ENCODE results near the gene ANKRD53. TPM values are rescaled to one million over a fixed set of nuclear protein-coding genes. Genes with fewer than 3 reads are reported as not detected.

The ANKRD53 gene
- total and polyA plus RNA-seq, 9 of the 15 experiments (the other 6 are each of a cell fraction or from before 2014, with no cell fraction given) = 0.18 TPM; not detected in 8

DNA sequence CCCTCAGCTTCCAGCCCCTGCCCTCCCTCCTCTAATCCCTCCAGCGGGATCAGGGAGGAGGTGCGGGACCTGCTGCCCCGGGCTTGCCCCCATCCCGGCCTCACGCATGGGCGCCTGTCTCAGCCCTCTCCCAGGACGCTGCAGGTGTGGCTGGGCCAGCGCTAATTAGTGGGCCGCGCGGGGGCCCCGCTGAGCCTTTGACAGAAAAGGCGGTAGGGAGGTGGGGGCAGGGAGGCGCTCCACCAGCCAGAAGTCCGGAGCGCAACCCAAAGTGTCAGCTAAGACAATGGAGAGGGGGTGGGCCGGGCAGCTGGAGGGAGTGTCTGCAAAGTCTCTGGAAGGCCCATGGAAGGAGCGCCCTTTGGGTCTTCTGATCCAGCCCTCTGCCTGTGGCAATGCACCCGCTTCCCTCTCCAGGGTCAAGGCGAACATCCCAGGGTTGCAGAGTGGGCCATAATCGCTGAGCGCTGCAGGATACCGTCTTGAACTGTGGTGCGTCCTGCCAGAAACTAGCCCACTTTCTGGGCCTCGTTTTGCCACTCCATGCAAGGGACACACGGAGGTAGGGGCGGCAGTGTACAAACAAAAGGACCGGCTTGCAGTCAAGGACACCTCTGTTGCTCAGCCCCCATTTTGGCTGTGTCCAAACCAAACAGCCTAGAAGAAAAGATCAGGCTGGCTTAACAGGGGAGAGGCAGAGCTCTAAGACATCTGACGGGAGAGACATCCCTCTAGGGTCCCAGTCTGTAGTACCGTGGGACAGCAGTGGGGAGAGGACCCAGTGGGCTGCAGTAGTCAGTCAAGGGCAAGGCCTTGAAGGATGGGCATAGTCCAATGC is 39.2 kb upstream of the ANKRD53 start:
- DNase-seq (ENCODE audit: extremely low read depth in 1 of 4, low spot score in 3 of 4) = peak in 2 of 4 experiments; percentile 34 to 40
- Histone ChIP-seq H4K20me1 (replicated peaks; ENCODE audit: control insufficient read depth, insufficient read depth, low read length) (peaks cover 6% of the 10 kb centered on the region; the same call in 1 of the 2 replicates), H3K9me3 (replicated peaks; ENCODE audit: control insufficient read depth, insufficient read depth, low read depth, low read length) (no peaks in the 10 kb centered on the region), H3K27ac (ENCODE audit: extremely low read depth, low read depth, low read length) (no peak overlapping the region), H2AFZ (ENCODE audit: low read depth, low read length) (no peak overlapping the region), H3K9ac (ENCODE audit: insufficient read depth in 1 of 2, low read depth in 2 of 2, low read length in 2 of 2) (no peak overlapping the region), H3K4me1 (replicated peaks in 1 of 2; ENCODE audit: control insufficient read depth in 2 of 2, insufficient read depth in 2 of 2, low read length in 2 of 2) (peaks cover 0 to 4% of the 10 kb centered on the region in 2 experiments; a peak in 2 of 5 replicates), H3K79me2 (ENCODE audit: control insufficient read depth, insufficient read depth, low read length) (no peaks in the 10 kb centered on the region), H3K4me2 (ENCODE audit: insufficient read depth, low read length) (no peak overlapping the region), H3K9me1 (ENCODE audit: control insufficient read depth, insufficient read depth, low read length) (peaks cover 7% of the 10 kb centered on the region), H3K27me3 (ENCODE audit: control insufficient read depth in 2 of 2, insufficient read depth in 2 of 2, low read length in 2 of 2) (peaks cover 3 to 52% of the 10 kb centered on the region in 2 experiments; a peak in 3 of 5 replicates), H3K36me3 (ENCODE audit: control insufficient read depth, insufficient read depth, low read length) (no peaks in the 10 kb centered on the region), H3K4me3 (no peak overlapping the region)
- POLR2A ChIA-PET = interaction anchor here (0.7 to 1.7 kb wide), 2 partner anchors 8 to 11 kb away, joined by 3 to 5 read pairs; no protein-coding TSS in a partner anchor
- no TSS peak for BruUV-seq (replicated peaks)
- TF ChIP-seq OTX1 (CRISPR knock-in tag; IDR thresholded peaks at IDR 0.05) (no peak), RBM22 (IDR thresholded peaks at IDR 0.05; ENCODE audit: low read depth, low read length, poor library complexity, severe bottlenecking) (no peak), ZBTB1 (CRISPR knock-in tag; IDR thresholded peaks at IDR 0.05; ENCODE audit: borderline replicate concordance, low read depth) (no peak), SMAD1 (IDR thresholded peaks at IDR 0.05; ENCODE audit: low read depth, low read length, partially characterized antibody) (no peak), ZNF212 (CRISPR knock-in tag; IDR thresholded peaks at IDR 0.05) (no peak), RBM14 (IDR thresholded peaks at IDR 0.05; ENCODE audit: borderline replicate concordance, insufficient read depth, low read depth, low read length) (no peak), BDP1 (IDR thresholded peaks at IDR 0.05; ENCODE audit: insufficient read depth, insufficient read length) (no peak), ZNF140 (CRISPR knock-in tag; IDR thresholded peaks at IDR 0.05) (no peak), COPS2 (conservative IDR thresholded peaks at IDR 0.05) (no peak), CTCF (IDR thresholded peaks at IDR 0.05 in 2 of 3, conservative IDR thresholded peaks at IDR 0.05 in 1 of 3; ENCODE audit: insufficient read depth in 2 of 3, low read depth in 1 of 3, low read length in 3 of 3) (no peak), ZNF280A (IDR thresholded peaks at IDR 0.05; ENCODE audit: low read depth, partially characterized antibody) (no peak), MAZ (CRISPR knock-in tag; conservative IDR thresholded peaks at IDR 0.05 in 1 of 2, IDR thresholded peaks at IDR 0.05 in 1 of 2) (no peak)
- TF ChIP-seq, protein P1, sequence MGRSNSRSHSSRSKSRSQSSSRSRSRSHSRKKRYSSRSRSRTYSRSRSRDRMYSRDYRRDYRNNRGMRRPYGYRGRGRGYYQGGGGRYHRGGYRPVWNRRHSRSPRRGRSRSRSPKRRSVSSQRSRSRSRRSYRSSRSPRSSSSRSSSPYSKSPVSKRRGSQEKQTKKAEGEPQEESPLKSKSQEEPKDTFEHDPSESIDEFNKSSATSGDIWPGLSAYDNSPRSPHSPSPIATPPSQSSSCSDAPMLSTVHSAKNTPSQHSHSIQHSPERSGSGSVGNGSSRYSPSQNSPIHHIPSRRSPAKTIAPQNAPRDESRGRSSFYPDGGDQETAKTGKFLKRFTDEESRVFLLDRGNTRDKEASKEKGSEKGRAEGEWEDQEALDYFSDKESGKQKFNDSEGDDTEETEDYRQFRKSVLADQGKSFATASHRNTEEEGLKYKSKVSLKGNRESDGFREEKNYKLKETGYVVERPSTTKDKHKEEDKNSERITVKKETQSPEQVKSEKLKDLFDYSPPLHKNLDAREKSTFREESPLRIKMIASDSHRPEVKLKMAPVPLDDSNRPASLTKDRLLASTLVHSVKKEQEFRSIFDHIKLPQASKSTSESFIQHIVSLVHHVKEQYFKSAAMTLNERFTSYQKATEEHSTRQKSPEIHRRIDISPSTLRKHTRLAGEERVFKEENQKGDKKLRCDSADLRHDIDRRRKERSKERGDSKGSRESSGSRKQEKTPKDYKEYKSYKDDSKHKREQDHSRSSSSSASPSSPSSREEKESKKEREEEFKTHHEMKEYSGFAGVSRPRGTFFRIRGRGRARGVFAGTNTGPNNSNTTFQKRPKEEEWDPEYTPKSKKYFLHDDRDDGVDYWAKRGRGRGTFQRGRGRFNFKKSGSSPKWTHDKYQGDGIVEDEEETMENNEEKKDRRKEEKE (IDR thresholded peaks at IDR 0.05; ENCODE audit: borderline replicate concordance in 1 of 2, control insufficient read depth in 1 of 2, low read depth in 2 of 2, low read length in 1 of 2) = no peak
- intact Hi-C loops (cut with micrococcal nuclease) (no loop called here), in situ Hi-C loops (cut with MboI) (no loop called here)
- WGBS (ENCODE audit: insufficient coverage, low coverage, missing lambda C conversion rate) = 9% methylated on average over 25 of the region's 30 CpGs
- peak; percentile 50 for ATAC-seq
- CTCF ChIA-PET (ENCODE audit: low intra/inter-chr PET ratio) = no interaction called here
- FAIRE-seq = no peak

Measured in K562 (cell line).